Muscle layer of colon (tissue), 2 donors: ENCODE measurements around the gene EARS2.
"Not testable (repeated sequence)": the region's sequence is repeated elsewhere in the genome, so short reads cannot be mapped to it uniquely, and the experiment has no call there.

Experiments used
- H3K27ac ChIP-seq: one replicate; pipeline ENCODE4 v1.7.0; 2013; ENCODE audit warnings: low read depth, mild to moderate bottlenecking, low read length, moderate library complexity
- H3K27me3 ChIP-seq, 2 donors: one replicate each; pipeline ENCODE4 v1.7.0; 2013; ENCODE audit warnings: low read length in 2 of 2, mild to moderate bottlenecking in 2 of 2; ENCODE audit not compliant: insufficient read depth in 2 of 2, control insufficient read depth in 1 of 2
- H3K36me3 ChIP-seq: one replicate; pipeline ENCODE4 v1.7.0; 2013; ENCODE audit warnings: mild to moderate bottlenecking, low read length; ENCODE audit not compliant: insufficient read depth
- H3K4me1 ChIP-seq: one replicate; pipeline ENCODE4 v1.7.0; 2013; ENCODE audit warnings: mild to moderate bottlenecking, low read length; ENCODE audit not compliant: insufficient read depth
- H3K4me3 ChIP-seq, 2 donors: one replicate each; pipeline ENCODE4 v1.7.0; 2013; ENCODE audit warnings: low read length in 2 of 2, low read depth in 1 of 2, mild to moderate bottlenecking in 1 of 2, moderate library complexity in 1 of 2
- H3K9ac ChIP-seq: one replicate; pipeline ENCODE4 v1.7.0; 2013; ENCODE audit warnings: low read length
- H3K9me3 ChIP-seq: one replicate; pipeline ENCODE4 v1.7.0; 2013; ENCODE audit warnings: mild to moderate bottlenecking, low read length
- donor health status: abdominal sarcoma.
- donor health status: Adenocarcinoma of cecum.

The EARS2 gene

DNA sequence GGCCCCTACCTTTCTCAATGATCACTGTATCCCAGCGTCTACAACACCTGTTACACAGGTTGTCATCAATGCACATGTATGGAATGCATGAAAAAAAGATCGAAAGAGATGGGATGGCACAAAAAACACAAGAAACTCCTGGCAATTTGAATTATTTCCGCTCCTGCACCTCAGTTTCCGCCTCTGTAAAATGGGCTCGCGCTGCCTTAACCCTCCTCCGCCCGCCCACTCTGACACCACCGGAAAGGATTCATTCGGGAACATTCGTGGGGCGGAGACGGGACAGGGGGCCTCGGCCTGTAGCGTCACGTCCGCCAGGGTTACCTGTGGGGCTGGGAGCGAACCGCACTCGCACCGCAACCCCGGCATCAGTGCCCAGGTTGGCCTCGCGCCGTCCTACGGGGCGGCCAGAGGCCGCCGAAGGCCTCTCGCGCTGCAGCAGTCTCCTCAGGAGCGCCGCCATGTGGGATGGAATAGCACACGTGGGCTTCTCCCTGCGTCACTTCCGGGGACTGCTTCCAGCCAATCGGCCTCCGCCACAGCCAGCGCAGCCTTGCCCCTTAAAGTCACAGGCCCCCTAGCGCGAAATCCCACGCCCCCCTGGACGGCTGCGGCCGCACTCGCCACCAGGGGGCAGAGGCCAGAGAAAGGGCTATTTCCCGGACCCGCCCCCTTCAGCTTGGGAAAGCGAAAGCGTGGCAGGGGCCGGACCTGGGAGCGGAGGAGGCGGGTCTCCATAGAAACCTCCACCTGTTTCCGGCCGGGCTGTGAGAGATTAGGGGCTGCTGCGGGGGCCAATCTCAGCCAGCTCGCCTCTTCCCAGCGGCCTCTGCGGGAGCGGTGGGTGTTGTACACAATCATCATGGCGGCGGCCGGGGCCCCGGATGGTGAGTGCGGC is at the start of gene EARS2, which contains the start of gene UBFD1:
Gene EARS2, minus strand, starts transcription at position 470 of the 898 bp plus-strand sequence. Its CDS starts 7 bp downstream, at position 463.
Gene UBFD1, plus strand, starts transcription at position 847 of the 898 bp plus-strand sequence. Its CDS starts 16 bp downstream, at position 863.
- Histone ChIP-seq H3K4me1 (peaks cover 26% of the 10 kb centered on the region), H3K27ac (peak within 1 kb of the TSS; percentile 89), H3K9me3 (no peaks in the 10 kb centered on the region), H3K9ac (peak within 1 kb of the TSS; percentile 74), H3K4me3 (peak within 1 kb of the TSS; percentile 81 to 82), H3K36me3 (peaks cover 35% of the 10 kb centered on the region), H3K27me3 (no peaks in the 10 kb centered on the region)

DNA sequence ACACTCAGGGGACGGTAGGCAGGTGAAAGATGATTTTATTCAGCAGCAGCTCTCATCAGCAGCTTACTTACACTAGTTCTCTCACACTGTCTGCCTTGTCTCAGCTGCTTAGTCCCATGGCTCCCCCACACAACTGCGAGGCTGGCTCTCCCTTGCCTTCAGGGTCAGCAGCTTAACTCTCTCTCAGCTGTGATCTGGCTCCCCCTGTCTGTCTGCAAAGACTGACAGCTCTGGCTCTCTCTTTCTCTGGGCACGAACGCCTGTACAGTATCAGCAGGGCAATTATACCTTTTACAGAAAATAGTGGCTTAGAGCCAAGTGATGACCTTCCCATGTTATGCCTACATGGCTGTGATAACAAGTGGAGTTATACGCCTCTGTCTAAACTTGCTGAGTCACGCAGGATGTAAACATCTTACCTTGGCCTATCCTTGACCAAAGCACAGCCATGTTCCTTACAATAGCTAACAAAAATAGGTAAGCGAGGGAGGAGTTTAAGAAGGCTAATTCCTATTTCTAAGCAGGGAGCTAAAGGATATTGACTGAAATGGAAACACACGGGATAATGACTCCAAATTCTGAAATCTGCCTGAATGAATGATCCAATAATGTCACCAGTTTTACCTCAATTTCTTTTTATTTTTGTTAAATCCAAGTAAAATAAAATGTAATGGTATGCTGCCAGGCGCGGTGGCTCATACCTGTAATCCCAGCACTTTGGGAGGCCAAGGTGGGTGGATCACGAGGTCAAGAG is 40.0 kb upstream of the EARS2 start:
- H3K27me3 ChIP-seq, result no peaks in the 10 kb centered on the region
- H3K9me3 ChIP-seq, result no peaks in the 10 kb centered on the region
- no peak overlapping the region for H3K27ac ChIP-seq
- no peak overlapping the region for H3K4me3 ChIP-seq
- H3K9ac ChIP-seq, result no peak overlapping the region
- H3K4me1 ChIP-seq, result peaks cover 14% of the 10 kb centered on the region
- peaks cover 17% of the 10 kb centered on the region for H3K36me3 ChIP-seq

DNA sequence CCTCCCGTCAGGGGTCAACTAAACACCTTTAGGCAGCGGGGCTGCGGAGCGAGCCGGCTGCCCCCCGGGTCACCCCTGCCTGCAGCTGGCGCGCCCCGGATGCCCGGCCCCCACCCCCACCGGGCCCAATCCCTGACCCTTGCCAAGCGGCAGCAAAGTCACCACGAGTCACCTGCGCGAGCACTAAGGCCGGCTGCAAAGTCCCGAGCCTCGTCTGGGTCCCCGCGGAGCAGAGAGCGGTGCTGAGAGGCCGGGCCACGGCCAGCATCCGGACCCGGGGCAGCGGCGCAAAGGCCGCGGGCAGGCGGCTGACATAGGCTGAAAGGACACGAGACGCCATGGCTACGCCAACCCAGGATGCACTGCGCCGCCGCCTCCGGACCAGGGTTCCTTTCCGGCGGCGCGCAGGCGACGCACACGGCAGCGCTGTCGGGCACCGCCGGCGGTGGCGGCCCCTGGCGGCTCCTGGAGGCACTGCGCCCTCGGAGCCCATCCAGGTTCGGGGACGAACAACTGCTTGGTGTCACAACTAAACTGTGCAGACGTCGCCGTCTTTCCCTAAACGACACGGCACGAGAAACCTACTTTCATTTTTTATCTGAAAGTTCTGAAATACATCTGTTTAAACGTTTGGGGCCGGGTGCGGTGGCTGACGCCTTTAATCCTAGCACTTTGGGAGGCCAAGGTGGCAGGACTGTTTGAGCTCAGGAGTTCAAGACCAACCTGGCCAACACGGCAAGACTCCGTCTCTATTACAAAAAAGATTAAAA is 39.0 kb upstream of the EARS2 start, which contains the start of gene NDUFAB1:
Gene NDUFAB1, minus strand, starts transcription at position 366 of the 770 bp plus-strand sequence. Its CDS starts 26 bp downstream, at position 340.
- Histone ChIP-seq H3K27ac (peak within 1 kb of the TSS; percentile 80), H3K27me3 (no peaks in the 10 kb centered on the region), H3K4me1 (peaks cover 14% of the 10 kb centered on the region), H3K9ac (peak within 1 kb of the TSS; percentile 92), H3K4me3 (peak within 1 kb of the TSS; percentile 90 to 100), H3K36me3 (peaks cover 19% of the 10 kb centered on the region), H3K9me3 (no peaks in the 10 kb centered on the region)

DNA sequence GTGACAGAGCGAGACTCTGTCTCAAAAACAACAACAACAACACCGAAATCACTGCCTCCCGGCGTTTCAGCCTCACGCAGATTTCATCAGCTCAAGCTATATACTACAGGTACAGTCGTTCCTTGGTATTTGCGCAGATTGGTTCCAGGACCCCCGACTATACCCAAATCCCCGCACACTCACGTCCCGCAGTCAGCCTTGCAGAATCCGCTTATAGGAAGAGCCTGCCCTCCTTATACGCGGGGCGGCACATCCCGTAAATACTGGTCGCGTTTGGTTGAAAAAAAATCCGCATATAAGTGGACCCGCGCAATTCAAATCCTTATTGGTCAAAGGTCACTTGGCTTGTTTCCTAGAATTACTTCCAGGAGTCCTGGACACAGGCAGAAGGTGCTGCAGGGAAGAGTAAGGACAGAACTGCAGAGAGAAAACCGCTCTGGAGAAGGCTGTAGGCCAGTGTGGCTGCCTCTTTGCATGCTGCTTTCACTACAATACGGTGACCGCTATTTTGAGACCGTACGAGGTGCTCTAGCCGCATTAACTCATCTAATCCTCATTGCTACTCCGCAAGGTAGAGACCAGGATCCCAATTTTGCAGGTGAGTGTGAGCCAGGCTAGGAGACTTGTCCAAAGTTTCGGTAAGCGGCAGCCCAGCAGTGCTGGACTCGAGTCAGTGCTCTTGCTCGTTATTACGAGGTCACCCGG is 38.2 kb upstream of the EARS2 start:
- no peaks in the 10 kb centered on the region for H3K9me3 ChIP-seq
- H3K36me3 ChIP-seq, result peaks cover 21% of the 10 kb centered on the region
- H3K27ac ChIP-seq, result peak overlapping the region; percentile 80
- peak overlapping the region; percentile 92 for H3K9ac ChIP-seq
- H3K4me3 ChIP-seq, result peak overlapping the region; percentile 90 to 100
- H3K27me3 ChIP-seq, result no peaks in the 10 kb centered on the region
- peaks cover 14% of the 10 kb centered on the region for H3K4me1 ChIP-seq

DNA sequence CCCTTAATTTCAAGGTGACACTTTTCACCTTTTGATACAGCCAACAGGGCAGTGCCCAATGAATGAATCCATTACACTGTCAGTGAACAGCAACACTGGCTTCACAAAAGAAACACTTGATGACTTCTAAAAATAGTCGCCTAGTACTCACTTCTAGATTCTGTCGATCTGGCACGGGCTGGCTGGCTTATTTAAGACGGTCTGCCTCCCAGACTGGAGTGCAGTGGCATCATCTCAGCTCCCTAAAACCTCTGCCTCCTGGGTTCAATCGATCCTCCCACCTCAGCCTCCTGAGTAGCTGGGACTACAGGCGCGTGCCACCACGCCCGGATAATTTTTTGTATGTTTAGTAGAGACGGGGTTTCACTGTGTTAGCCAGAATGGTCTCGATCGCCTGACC is 37.0 kb upstream of the EARS2 start:
- H3K36me3 ChIP-seq, result peaks cover 27% of the 10 kb centered on the region
- no peaks in the 10 kb centered on the region for H3K9me3 ChIP-seq
- H3K4me3 ChIP-seq, result no peak overlapping the region
- peaks cover 14% of the 10 kb centered on the region for H3K4me1 ChIP-seq
- no peaks in the 10 kb centered on the region for H3K27me3 ChIP-seq
- no peak overlapping the region for H3K27ac ChIP-seq
- no peak overlapping the region for H3K9ac ChIP-seq

DNA sequence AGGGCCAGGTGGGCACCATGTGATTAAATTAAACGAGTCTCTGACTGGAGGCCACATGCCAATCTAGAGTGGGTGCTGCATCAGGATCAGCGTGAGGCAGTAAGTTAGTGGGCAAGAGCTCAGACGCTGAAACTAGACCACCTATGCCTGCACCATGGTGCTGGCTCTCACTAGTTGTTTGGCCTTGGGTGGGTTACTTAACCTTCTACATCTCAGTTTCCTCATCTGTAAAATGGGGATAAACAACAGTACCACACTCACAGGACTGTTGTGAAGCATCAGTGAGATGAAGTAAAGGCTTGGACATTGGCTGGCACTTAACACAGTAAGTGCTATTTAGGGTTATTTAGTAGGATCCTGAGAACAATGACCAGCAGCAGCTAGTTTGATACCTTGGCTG is 33.0 kb upstream of the EARS2 start:
- Histone ChIP-seq H3K4me3 (no peak overlapping the region), H3K27me3 (no peaks in the 10 kb centered on the region), H3K4me1 (peaks cover 12% of the 10 kb centered on the region), H3K9ac (no peak overlapping the region), H3K27ac (no peak overlapping the region), H3K9me3 (no peaks in the 10 kb centered on the region), H3K36me3 (peaks cover 50% of the 10 kb centered on the region)

DNA sequence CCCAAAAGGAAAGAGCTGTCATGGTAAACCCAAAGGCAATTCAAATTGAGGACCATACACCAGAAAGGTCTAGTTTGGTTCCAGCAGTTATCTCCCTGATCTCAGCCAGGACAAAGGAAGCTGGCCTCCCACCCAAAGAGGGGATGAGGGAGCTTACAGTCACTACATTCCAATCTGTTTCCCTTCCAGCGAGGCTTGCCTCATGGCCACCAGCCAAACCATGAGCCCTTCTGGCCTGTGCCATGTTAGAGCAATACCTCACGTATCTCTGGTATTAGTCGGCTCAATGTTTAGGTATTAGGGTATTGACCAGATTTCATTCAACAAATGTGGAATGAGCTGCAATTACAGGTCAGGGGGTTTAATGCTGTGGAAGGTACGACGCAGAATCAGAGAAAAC is 30.6 kb upstream of the EARS2 start:
- Histone ChIP-seq H3K9me3 (no peaks in the 10 kb centered on the region), H3K4me1 (peaks cover 5% of the 10 kb centered on the region), H3K36me3 (peaks cover 52% of the 10 kb centered on the region), H3K27me3 (no peaks in the 10 kb centered on the region), H3K27ac (no peak overlapping the region), H3K9ac (no peak overlapping the region), H3K4me3 (no peak overlapping the region)

DNA sequence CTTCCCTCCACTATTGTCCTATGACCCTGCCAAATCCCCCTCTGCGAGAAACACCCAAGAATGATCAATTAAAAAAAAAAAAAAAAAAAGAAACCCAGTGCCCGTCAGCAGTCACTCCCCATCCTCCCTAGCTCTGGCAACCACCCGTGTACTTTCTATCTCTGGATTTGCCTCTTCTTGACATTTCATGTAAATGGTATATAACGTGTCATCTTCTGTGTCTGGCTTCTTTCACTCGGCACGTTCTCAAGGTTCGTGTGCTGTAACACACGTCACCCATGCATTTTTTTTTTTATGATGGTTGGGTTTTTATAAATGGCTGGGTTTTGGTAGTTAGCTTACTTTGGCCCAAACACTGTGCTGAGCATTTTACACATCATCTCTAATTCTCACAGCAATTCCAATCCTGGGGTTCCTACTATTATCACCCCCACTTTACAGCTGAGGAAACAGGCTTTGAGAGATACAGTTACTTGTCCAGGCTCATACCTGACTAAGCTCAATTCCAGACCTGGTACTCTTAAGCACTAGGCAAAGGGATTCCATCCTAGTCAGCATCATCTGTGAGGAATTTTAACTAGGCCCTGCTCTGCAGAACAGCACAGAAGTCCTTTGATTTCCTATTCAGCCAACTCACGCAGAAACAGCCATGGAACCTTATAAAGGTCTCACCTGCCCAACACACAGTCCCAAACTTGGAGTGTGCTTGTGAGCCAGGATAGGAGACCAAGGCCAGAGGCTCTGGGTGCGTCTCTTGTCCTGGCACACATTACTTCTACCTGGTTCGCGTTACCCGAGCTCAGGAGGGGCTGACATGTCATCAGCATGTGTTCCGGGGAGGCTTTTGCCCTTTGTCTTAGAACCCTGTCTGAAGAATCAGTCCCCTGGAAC is 27.3 kb upstream of the EARS2 start:
- no peak overlapping the region for H3K9ac ChIP-seq
- no peak overlapping the region for H3K27ac ChIP-seq
- H3K9me3 ChIP-seq, result no peaks in the 10 kb centered on the region
- no peak overlapping the region for H3K4me3 ChIP-seq
- H3K36me3 ChIP-seq, result peaks cover 52% of the 10 kb centered on the region
- H3K27me3 ChIP-seq, result no peaks in the 10 kb centered on the region
- H3K4me1 ChIP-seq, result peaks cover 5% of the 10 kb centered on the region

DNA sequence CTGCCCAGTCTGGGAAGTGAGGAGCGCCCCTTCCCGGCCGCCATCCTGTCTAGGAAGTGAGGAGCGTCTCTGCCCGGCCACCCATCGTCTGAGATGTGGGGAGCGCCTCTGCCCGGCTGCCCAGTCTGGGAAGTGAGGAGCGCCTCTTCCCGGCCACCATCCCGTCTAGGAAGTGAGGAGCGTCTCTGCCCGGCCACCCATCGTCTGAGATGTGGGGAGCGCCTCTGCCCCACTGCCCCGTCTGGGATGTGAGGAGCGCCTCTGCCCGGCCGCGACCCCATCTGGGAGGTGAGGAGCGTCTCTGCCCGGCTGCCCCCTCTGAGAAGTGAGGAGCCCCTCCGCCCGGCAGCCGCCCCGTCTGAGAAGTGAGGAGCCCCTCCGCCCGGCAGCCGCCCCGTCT is 26.1 kb upstream of the EARS2 start:
- peaks cover 63% of the 10 kb centered on the region for H3K36me3 ChIP-seq
- not testable (repeated sequence) for H3K9ac ChIP-seq, H3K4me3 ChIP-seq, H3K27ac ChIP-seq, H3K27me3 ChIP-seq, H3K4me1 ChIP-seq, H3K9me3 ChIP-seq

DNA sequence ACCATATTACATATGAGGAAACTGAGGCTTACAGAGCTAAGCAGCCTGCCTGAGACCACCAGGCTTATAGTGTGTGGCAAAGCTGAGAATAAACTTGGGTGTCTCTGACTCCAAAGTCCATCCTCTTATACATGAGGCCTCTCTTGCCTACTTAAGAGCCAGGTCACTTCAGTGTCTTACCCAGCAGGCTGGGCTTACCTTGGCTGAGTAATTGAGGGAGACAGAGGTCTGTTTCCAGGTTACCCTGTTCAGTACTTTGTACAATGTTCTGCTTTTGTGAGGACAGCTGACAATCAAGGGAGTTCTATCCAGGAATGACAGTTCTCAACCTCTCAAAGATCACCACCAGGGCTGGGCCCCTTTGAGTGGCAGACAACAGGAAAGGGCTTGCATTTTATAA is 24.6 kb upstream of the EARS2 start:
- H3K4me1 ChIP-seq, result peaks cover 5% of the 10 kb centered on the region
- H3K27me3 ChIP-seq, result no peaks in the 10 kb centered on the region
- peaks cover 58% of the 10 kb centered on the region for H3K36me3 ChIP-seq
- H3K4me3 ChIP-seq, result no peak overlapping the region
- H3K9me3 ChIP-seq, result no peaks in the 10 kb centered on the region
- no peak overlapping the region for H3K27ac ChIP-seq
- no peak overlapping the region for H3K9ac ChIP-seq
